HG03558 (cell line): ENCODE data around the gene NPLOC4.
"Not testable (repeated sequence)": the region's sequence is repeated elsewhere in the genome, so short reads cannot be mapped to it uniquely, and the experiment has no call there.

ENCODE experiments used
- ATAC-seq: cut with Tn5 transposase; IDR thresholded peaks from one replicate; pipeline ENCODE4 v1.9.1; 2021; ENCODE audit warnings: moderate number of reproducible peaks; ENCODE audit not compliant: unreplicated experiment; ENCODE audit errors: extremely low read depth

The NPLOC4 gene

GRCh38 chr17:81641825-81642489 is 5.0 kb upstream of the NPLOC4 start:
- no peak for ATAC-seq

- ATAC-seq, result no peak
Observed at GRCh38 chr17:81640011-81640410, 3.1 kb upstream of the NPLOC4 start.

- no peak for ATAC-seq
Observed at GRCh38 chr17:81638683-81639082, 1.8 kb upstream of the NPLOC4 start.

- no peak for ATAC-seq
Observed at GRCh38 chr17:81635973-81636504, 873 bp downstream of the NPLOC4 start.

GRCh38 chr17:81635431-81635830 is 1.5 kb downstream of the NPLOC4 start:
- ATAC-seq, result no peak

GRCh38 chr17:81631482-81631881 is 5.4 kb downstream of the NPLOC4 start:
- no peak for ATAC-seq

- ATAC-seq, result no peak
Observed at GRCh38 chr17:81630274-81630673, 6.6 kb downstream of the NPLOC4 start.

- no peak for ATAC-seq
Observed at GRCh38 chr17:81621494-81622130, 15.3 kb downstream of the NPLOC4 start.

- ATAC-seq, result not testable (repeated sequence)
Observed at GRCh38 chr17:81618307-81618706, 18.6 kb downstream of the NPLOC4 start.

- no peak for ATAC-seq
Observed at GRCh38 chr17:81616877-81617276, 20.0 kb downstream of the NPLOC4 start.

GRCh38 chr17:81615401-81615930 is 21.4 kb downstream of the NPLOC4 start:
- no peak for ATAC-seq

GRCh38 chr17:81612172-81612970 is 24.5 kb downstream of the NPLOC4 start:
- ATAC-seq, result no peak

GRCh38 chr17:81609541-81610311 is 27.2 kb downstream of the NPLOC4 start:
- no peak for ATAC-seq

GRCh38 chr17:81608605-81609004 is 28.3 kb downstream of the NPLOC4 start:
- no peak for ATAC-seq

GRCh38 chr17:81608082-81608481 is 28.8 kb downstream of the NPLOC4 start:
- no peak for ATAC-seq

GRCh38 chr17:81607431-81607830 is 29.5 kb downstream of the NPLOC4 start:
- no peak for ATAC-seq

- no peak for ATAC-seq
Observed at GRCh38 chr17:81603846-81604610, 32.9 kb downstream of the NPLOC4 start.

GRCh38 chr17:81601525-81602120 is 35.3 kb downstream of the NPLOC4 start:
- no peak for ATAC-seq
